Keratinocyte (primary cell): ENCODE measurements around the gene ANKRD26. TPM values are rescaled to one million over a fixed set of nuclear protein-coding genes. Genes with fewer than 3 reads are reported as not detected.

Experiments used
- DNase-seq: peaks from one replicate; pipeline ENCODE4 v3.0.0-alpha.2; 2011; ENCODE audit warnings: low read depth, missing footprints, low spot score
- FAIRE-seq: peaks from 2 replicates; lab custom pipeline; 2011; peaks lifted over from hg19 to GRCh38; lab: Jason Lieb, UNC
- H2AFZ ChIP-seq: 2 replicates; pipeline ENCODE4 v1.6.0; 2012; ENCODE audit warnings: low read length, control low read depth, inconsistent platforms; ENCODE audit not compliant: control insufficient read depth
- H3K27ac ChIP-seq: 2 replicates; pipeline ENCODE4 v1.5.1; 2011; ENCODE audit warnings: low read length; ENCODE audit not compliant: control insufficient read depth, insufficient read depth
- H3K27me3 ChIP-seq: 3 replicates; pipeline ENCODE4 v1.6.0; 2011; ENCODE audit warnings: low read length; ENCODE audit not compliant: control insufficient read depth, insufficient read depth; ENCODE audit errors: extremely low read depth
- H3K36me3 ChIP-seq, 2 experiments: 2 replicates in 1 of 2; 3 replicates in 1 of 2; pipeline ENCODE4 v1.5.1; 2011; ENCODE audit warnings: low read length in 2 of 2, mild to moderate bottlenecking in 1 of 2; ENCODE audit not compliant: control insufficient read depth in 2 of 2, insufficient read depth in 2 of 2; ENCODE audit errors: extremely low read depth in 1 of 2
- H3K4me1 ChIP-seq: 3 replicates; pipeline ENCODE4 v1.5.1; 2011; ENCODE audit warnings: low read length; ENCODE audit not compliant: control insufficient read depth, insufficient read depth; ENCODE audit errors: extremely low read depth
- H3K4me2 ChIP-seq: 3 replicates; pipeline ENCODE4 v1.6.0; 2011; ENCODE audit warnings: low read depth, low read length; ENCODE audit not compliant: control insufficient read depth, insufficient read depth; ENCODE audit errors: extremely low read depth
- H3K4me3 ChIP-seq, 3 experiments: fragments of 200-600 bp in 1 of 3; sonication (generic) in 1 of 3; 2 replicates in 2 of 3; 3 replicates in 1 of 3; pipeline ENCODE4 v1.5.1; 2011 to 2016; ENCODE audit warnings: low read length in 3 of 3, mild to moderate bottlenecking in 3 of 3, control low read depth in 2 of 3, inconsistent platforms in 1 of 3, low read depth in 1 of 3, mixed read lengths in 1 of 3, mixed run types in 1 of 3, moderate library complexity in 1 of 3; ENCODE audit not compliant: control insufficient read depth in 2 of 3, insufficient read depth in 2 of 3; ENCODE audit errors: extremely low read depth in 1 of 3
- H3K79me2 ChIP-seq: 2 replicates; pipeline ENCODE4 v1.6.0; 2012; ENCODE audit warnings: low read length; ENCODE audit not compliant: control insufficient read depth, insufficient read depth
- H3K9ac ChIP-seq: 3 replicates; pipeline ENCODE4 v1.6.0; 2011; ENCODE audit warnings: low read length; ENCODE audit not compliant: control insufficient read depth, insufficient read depth; ENCODE audit errors: extremely low read depth
- H3K9me1 ChIP-seq: 3 replicates; pipeline ENCODE4 v1.6.0; 2011; ENCODE audit warnings: low read length; ENCODE audit not compliant: control insufficient read depth, insufficient read depth; ENCODE audit errors: extremely low read depth
- H3K9me3 ChIP-seq: 2 replicates; pipeline ENCODE4 v1.5.1; 2012; ENCODE audit warnings: low read depth, low read length; ENCODE audit not compliant: control insufficient read depth
- H4K20me1 ChIP-seq: 3 replicates; pipeline ENCODE4 v1.6.0; 2011; ENCODE audit warnings: low read length; ENCODE audit not compliant: control insufficient read depth, insufficient read depth; ENCODE audit errors: extremely low read depth
- CTCF ChIP-seq, 3 experiments: IDR thresholded peaks in 1 of 3; conservative IDR thresholded peaks in 1 of 3; optimal IDR thresholded peaks in 1 of 3; 2 replicates in 2 of 3; 3 replicates in 1 of 3; pipeline versions ENCODE3 to v1.5.1; 2011; ENCODE audit warnings: low read length in 3 of 3, mild to moderate bottlenecking in 3 of 3, moderate library complexity in 2 of 3, control low read depth in 1 of 3, inconsistent platforms in 1 of 3; ENCODE audit not compliant: insufficient read depth in 2 of 3; ENCODE audit errors: extremely low read depth in 1 of 3
- EZH2 ChIP-seq: IDR thresholded peaks from one replicate; pipeline ENCODE4 v1.6.1; 2012; ENCODE audit warnings: inconsistent platforms, mild to moderate bottlenecking, low read length, moderate library complexity
- dilution Hi-C: fragments of 300-500 bp; cut with MboI; formaldehyde crosslinking; loops from one replicate; pipeline ENCODE4 v1.7.0; 2020; ENCODE audit warnings: low sequenced_read_pairs; ENCODE audit not compliant: extremely low pct_ligation_motif_present
- polyA plus RNA-seq, 5 experiments: library from polyadenylated mRNA; depleted of rRNA in 3 of 5; stranded (reverse) in 3 of 5; stranded (forward) in 1 of 5; unstranded in 1 of 5; fragments of >200 nt; gene quantifications; 1 replicate in 1 of 5; 2 replicates in 3 of 5; 3 replicates in 1 of 5; pipeline versions ENCODE4 v1.2.1 to v1.2.3, GENCODE V29; 2011 to 2012; ENCODE audit warnings: missing spikeins in 2 of 5, low read depth in 1 of 5, low replicate concordance in 1 of 5

ANKRD26 gene
- polyA plus RNA-seq, 1 donor (not counting 4 experiments of a cell fraction or from before 2014, with no cell fraction given) = 3.3 TPM

DNA sequence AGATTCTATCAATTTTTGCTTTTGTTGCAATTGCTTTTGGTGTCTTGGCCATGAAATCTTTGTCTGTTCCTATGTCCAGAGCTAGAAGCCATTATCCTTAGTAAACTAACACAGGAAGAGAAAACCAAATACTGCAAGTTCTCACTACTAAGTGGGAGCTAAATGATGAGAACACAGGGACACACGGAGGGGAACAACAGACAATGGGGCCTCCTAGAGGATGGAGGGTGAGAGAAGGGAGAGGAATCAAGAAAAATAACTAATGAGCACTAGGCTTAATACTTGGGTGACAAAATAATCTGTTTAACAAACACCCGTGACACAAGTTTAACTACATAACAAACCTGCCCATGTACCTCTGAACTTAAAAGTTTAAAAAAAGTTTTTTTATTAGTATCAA is 78.2 kb downstream of the ANKRD26 start:
- Histone ChIP-seq H2AFZ (no peak overlapping the region), H3K4me1 (no peaks in the 10 kb centered on the region), H3K9me3 (no peaks in the 10 kb centered on the region), H3K9me1 (no peaks in the 10 kb centered on the region), H3K4me2 (no peak overlapping the region), H3K36me3 (no peaks in the 10 kb centered on the region), H3K4me3 (no peak overlapping the region), H4K20me1 (no peaks in the 10 kb centered on the region), H3K27ac (no peak overlapping the region), H3K9ac (no peak overlapping the region), H3K27me3 (no peaks in the 10 kb centered on the region), H3K79me2 (no peaks in the 10 kb centered on the region)
- dilution Hi-C loops = no loop called here
- DNase-seq (no peak), FAIRE-seq (no peak)
- no peak for TF ChIP-seq EZH2

GRCh38 chr10:27020243-27020642 is 80.1 kb downstream of the ANKRD26 start:
- Histone ChIP-seq H4K20me1 (no peaks in the 10 kb centered on the region), H3K4me2 (no peak overlapping the region), H2AFZ (no peak overlapping the region), H3K27me3 (no peaks in the 10 kb centered on the region), H3K36me3 (no peaks in the 10 kb centered on the region), H3K27ac (no peak overlapping the region), H3K4me3 (no peak overlapping the region), H3K4me1 (no peaks in the 10 kb centered on the region), H3K79me2 (no peaks in the 10 kb centered on the region), H3K9ac (no peak overlapping the region), H3K9me3 (no peaks in the 10 kb centered on the region), H3K9me1 (no peaks in the 10 kb centered on the region)
- dilution Hi-C loops = no loop called here
- DNase-seq = no peak
- no peak for TF ChIP-seq EZH2
- TF ChIP-seq CTCF (optimal IDR thresholded peaks at IDR 0.05 in 1 of 3, IDR thresholded peaks at IDR 0.05 in 1 of 3, conservative IDR thresholded peaks at IDR 0.05 in 1 of 3; ENCODE audit: extremely low read depth in 1 of 3, insufficient read depth in 2 of 3, low read length in 3 of 3) = no peak
- FAIRE-seq = no peak

DNA sequence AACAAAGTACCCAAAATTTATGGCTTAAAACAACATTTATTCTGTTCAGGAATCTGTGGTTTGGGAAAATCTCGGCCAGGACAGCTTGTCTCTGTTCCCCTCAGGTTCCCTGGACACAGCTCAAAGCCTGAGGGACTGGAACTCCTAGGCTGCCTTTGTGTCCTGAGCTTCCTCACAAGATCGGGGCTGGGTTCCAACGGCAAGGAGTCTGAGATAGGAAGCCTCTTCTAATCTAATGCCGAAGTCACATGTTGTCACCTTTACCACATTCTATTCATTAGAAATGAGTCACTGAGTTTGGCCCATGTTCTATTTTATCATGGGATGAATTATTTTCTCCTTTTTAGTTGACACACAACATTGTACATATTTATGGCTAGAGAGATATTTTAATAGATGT is 80.5 kb downstream of the ANKRD26 start:
- Histone ChIP-seq H3K9me3 (no peaks in the 10 kb centered on the region), H2AFZ (no peak overlapping the region), H3K27me3 (no peaks in the 10 kb centered on the region), H3K9ac (no peak overlapping the region), H3K27ac (no peak overlapping the region), H3K4me1 (no peaks in the 10 kb centered on the region), H3K79me2 (no peaks in the 10 kb centered on the region), H4K20me1 (no peaks in the 10 kb centered on the region), H3K4me3 (no peak overlapping the region), H3K4me2 (no peak overlapping the region), H3K36me3 (no peaks in the 10 kb centered on the region), H3K9me1 (no peaks in the 10 kb centered on the region)
- no peak for FAIRE-seq
- dilution Hi-C loops = no loop called here
- no peak for DNase-seq
- TF ChIP-seq EZH2 (no peak), CTCF (optimal IDR thresholded peaks at IDR 0.05 in 1 of 3, IDR thresholded peaks at IDR 0.05 in 1 of 3, conservative IDR thresholded peaks at IDR 0.05 in 1 of 3; ENCODE audit: extremely low read depth in 1 of 3, insufficient read depth in 2 of 3, low read length in 3 of 3) (no peak)
